ENCODE data around the gene APC2. TPM values are rescaled to one million over a fixed set of nuclear protein-coding genes. Genes with fewer than 3 reads are reported as not detected.

Gene APC2
- total RNA-seq, 4 donors from 2014 or later, result 0.11 to 1.1 (median 0.23) TPM; not detected in 1

GRCh38 chr19:1510442-1510806 is 60.5 kb downstream of the APC2 start:
- DNase-seq (ENCODE audit: low spot score in 2 of 2), result no peak
- intact Hi-C loops (cut with DNase I; ENCODE audit: low total_unique reads), result no loop called here
- H3K4me3 ChIP-seq (ENCODE audit: low read depth, poor library complexity, severe bottlenecking), result no peak overlapping the region
- whole genome bisulfite sequencing, 2 donors, result 17 to 29% methylated on average over 5 to 16 of the region's 25 CpGs
- TF ChIP-seq POLR2A (IDR thresholded peaks at IDR 0.05) (no peak), CTCF (IDR thresholded peaks at IDR 0.05) (no peak)

GRCh38 chr19:1510807-1511206 is 60.9 kb downstream of the APC2 start:
- no peak overlapping the region for H3K4me3 ChIP-seq (ENCODE audit: low read depth, poor library complexity, severe bottlenecking)
- DNase-seq (ENCODE audit: low spot score in 2 of 2), result no peak
- intact Hi-C loops (cut with DNase I; ENCODE audit: low total_unique reads), result no loop called here
- TF ChIP-seq CTCF (IDR thresholded peaks at IDR 0.05) (no peak), POLR2A (IDR thresholded peaks at IDR 0.05) (no peak)
- WGBS, 2 donors, result 43 to 45% methylated on average over 9 of the region's 9 CpGs

GRCh38 chr19:1511318-1512317 is 61.7 kb downstream of the APC2 start:
- TF ChIP-seq CTCF (IDR thresholded peaks at IDR 0.05) (no peak), POLR2A (IDR thresholded peaks at IDR 0.05) (no peak)
- no peak overlapping the region for H3K4me3 ChIP-seq (ENCODE audit: low read depth, poor library complexity, severe bottlenecking)
- intact Hi-C loops (cut with DNase I; ENCODE audit: low total_unique reads), result no loop called here
- WGBS, 2 donors, result 53 to 58% methylated on average over 17 to 22 of the region's 22 CpGs
- DNase-seq (ENCODE audit: low spot score in 2 of 2), result no peak

GRCh38 chr19:1512671-1513498 is 63.0 kb downstream of the APC2 start, which contains the start of gene ADAMTSL5:
ADAMTSL5 (minus strand) TSS chr19:1513019; CDS start chr19:1510943, 2,076 bp downstream.
- TF ChIP-seq POLR2A (IDR thresholded peaks at IDR 0.05) (no peak), CTCF (IDR thresholded peaks at IDR 0.05) (no peak)
- DNase-seq (ENCODE audit: low spot score in 2 of 2), result no peak
- intact Hi-C loops (cut with DNase I; ENCODE audit: low total_unique reads), result no loop called here
- WGBS, 2 donors, result 3 to 5% methylated on average over 16 to 46 of the region's 78 CpGs
- H3K4me3 ChIP-seq (ENCODE audit: low read depth, poor library complexity, severe bottlenecking), result peak within 1 kb of the TSS; percentile 19

- intact Hi-C loops (cut with DNase I; ENCODE audit: low total_unique reads), result no loop called here
- peak overlapping the region; percentile 19 for H3K4me3 ChIP-seq (ENCODE audit: low read depth, poor library complexity, severe bottlenecking)
- WGBS, 2 donors, result 3 to 8% methylated on average over 21 to 22 of the region's 52 CpGs
- TF ChIP-seq CTCF (IDR thresholded peaks at IDR 0.05) (no peak), POLR2A (IDR thresholded peaks at IDR 0.05) (no peak)
- no peak for DNase-seq (ENCODE audit: low spot score in 2 of 2)
Measured at GRCh38 chr19:1513499-1514294, 63.8 kb downstream of the APC2 start.

Data from lower leg skin (tissue), 4 donors.